Neuronal stem cell (in vitro differentiated cells): ENCODE measurements around the gene PLXNA3.

ENCODE experiments used
- DNase-seq: peaks from one replicate; pipeline ENCODE4 v3.0.0-alpha.2; 2013; ENCODE audit warnings: low spot score
- H2AFZ ChIP-seq: one replicate; pipeline ENCODE4 v1.6.1; 2013; ENCODE audit warnings: mild to moderate bottlenecking, low read length, inconsistent platforms
- H2AK5ac ChIP-seq: 2 replicates; pipeline ENCODE4 v1.6.1; 2013; ENCODE audit warnings: low read depth, mild to moderate bottlenecking, inconsistent platforms, low read length, moderate library complexity, mixed read lengths
- H2BK120ac ChIP-seq: 2 replicates; pipeline ENCODE4 v1.6.1; 2013; ENCODE audit warnings: low read depth, mild to moderate bottlenecking, inconsistent platforms, low read length, moderate library complexity, mixed read lengths
- H2BK12ac ChIP-seq: one replicate; pipeline ENCODE4 v1.6.1; 2013; ENCODE audit warnings: low read length, inconsistent platforms
- H2BK15ac ChIP-seq: 2 replicates; pipeline ENCODE4 v1.6.1; 2013; ENCODE audit warnings: mild to moderate bottlenecking, low read length, inconsistent platforms, mixed read lengths
- H2BK5ac ChIP-seq: one replicate; pipeline ENCODE4 v1.6.1; 2013; ENCODE audit warnings: inconsistent platforms, mild to moderate bottlenecking, low read length, moderate library complexity
- H3K14ac ChIP-seq: one replicate; pipeline ENCODE4 v1.6.1; 2013; ENCODE audit warnings: low read length, inconsistent platforms
- H3K18ac ChIP-seq: 2 replicates; pipeline ENCODE4 v1.6.1; 2013; ENCODE audit warnings: low read length, inconsistent platforms
- H3K23ac ChIP-seq: 2 replicates; pipeline ENCODE4 v1.6.1; 2013; ENCODE audit warnings: low read depth, mild to moderate bottlenecking, mixed read lengths, low read length, inconsistent platforms; ENCODE audit not compliant: poor library complexity
- H3K27ac ChIP-seq: replicated peaks from 3 replicates; pipeline ENCODE4 v1.5.1; 2013; ENCODE audit warnings: low read length, inconsistent platforms
- H3K27me3 ChIP-seq, 3 experiments: 2 replicates each; pipeline ENCODE4 v1.6.1; 2013; ENCODE audit warnings: low read length in 3 of 3, mild to moderate bottlenecking in 2 of 3, inconsistent platforms in 1 of 3, low read depth in 1 of 3, mixed read lengths in 1 of 3, moderate library complexity in 1 of 3; ENCODE audit not compliant: control insufficient read depth in 3 of 3, insufficient read depth in 3 of 3
- H3K36me3 ChIP-seq, 2 donors: replicated peaks in 1 of 2; 2 replicates each; pipeline ENCODE4 v1.6.1; 2013; ENCODE audit warnings: low read length in 2 of 2; ENCODE audit not compliant: control insufficient read depth in 2 of 2, insufficient read depth in 2 of 2
- H3K4ac ChIP-seq: 2 replicates; pipeline ENCODE4 v1.6.1; 2013; ENCODE audit warnings: inconsistent platforms, mild to moderate bottlenecking, low read length, moderate library complexity
- H3K4me1 ChIP-seq, 2 donors: 1 replicate in 1 of 2; 2 replicates in 1 of 2; pipeline ENCODE4 v1.6.1; 2013; ENCODE audit warnings: low read length in 2 of 2, low read depth in 1 of 2; ENCODE audit not compliant: control insufficient read depth in 2 of 2, insufficient read depth in 1 of 2
- H3K4me2 ChIP-seq: one replicate; pipeline ENCODE4 v1.6.1; 2013; ENCODE audit warnings: mild to moderate bottlenecking, low read length, inconsistent platforms; ENCODE audit not compliant: insufficient read depth, poor library complexity, severe bottlenecking
- H3K4me3 ChIP-seq, 2 donors: 2 replicates each; pipeline ENCODE4 v1.5.1; 2013; ENCODE audit warnings: low read length in 2 of 2, mild to moderate bottlenecking in 2 of 2, inconsistent platforms in 1 of 2, moderate library complexity in 1 of 2
- H3K79me1 ChIP-seq: one replicate; pipeline ENCODE4 v1.6.1; 2013; ENCODE audit warnings: low read depth, mild to moderate bottlenecking, inconsistent platforms, low read length, moderate library complexity
- H3K9ac ChIP-seq: one replicate; pipeline ENCODE4 v1.6.1; 2013; ENCODE audit warnings: mild to moderate bottlenecking, low read depth, low read length, inconsistent platforms; ENCODE audit not compliant: poor library complexity
- H3K9me3 ChIP-seq, 2 donors: replicated peaks in 1 of 2; 2 replicates each; pipeline versions ENCODE3 to v1.6.1; 2013; ENCODE audit warnings: low read length in 2 of 2, mild to moderate bottlenecking in 2 of 2, inconsistent platforms in 1 of 2, low read depth in 1 of 2, mixed read lengths in 1 of 2, moderate library complexity in 1 of 2; ENCODE audit not compliant: control insufficient read depth in 2 of 2, insufficient read depth in 1 of 2
- H4K8ac ChIP-seq: one replicate; pipeline ENCODE4 v1.6.1; 2013; ENCODE audit warnings: low read depth, mild to moderate bottlenecking, inconsistent platforms, low read length, moderate library complexity
- H4K91ac ChIP-seq: one replicate; pipeline ENCODE4 v1.6.1; 2013; ENCODE audit warnings: low read length, low read depth, mild to moderate bottlenecking, inconsistent platforms; ENCODE audit not compliant: poor library complexity
- WGBS, 2 donors: extraction: QIAGEN DNeasy Blood & Tissue Kit; methylation state at CpG; one replicate each; pipeline ENCODE4 v1.1.7; 2013; ENCODE audit warnings: missing lambda C conversion rate in 2 of 2, mixed read lengths in 1 of 2; ENCODE audit not compliant: insufficient read length in 2 of 2, insufficient replicate concordance in 1 of 2; ENCODE audit errors: extremely low coverage in 2 of 2; 5-methylcytosine and 5-hydroxymethylcytosine counted together

Gene PLXNA3

GRCh38 chrX:154478728-154479622 is 20.9 kb downstream of the PLXNA3 start, which contains the start of gene LAGE3:
TSS of gene LAGE3 (minus strand) at chrX:154479281. CDS start at chrX:154478915, 366 bp downstream.
- Histone ChIP-seq H2BK15ac (no peak within 1 kb of the TSS), H2AK5ac (no peak within 1 kb of the TSS), H3K18ac (peak within 1 kb of the TSS; percentile 64), H2BK5ac (no peak within 1 kb of the TSS), H3K4me1 (peaks cover 2 to 6% of the 10 kb centered on the region in 2 donors), H3K23ac (peak within 1 kb of the TSS; percentile 65), H3K27me3 (peaks cover 0 to 16% (median 0%) of the 10 kb centered on the region in 3 experiments), H2AFZ (peak within 1 kb of the TSS; percentile 87), H3K27ac (no peak within 1 kb of the TSS), H4K91ac (no peak within 1 kb of the TSS), H2BK120ac (no peak within 1 kb of the TSS), H3K9me3 (peaks cover 0 to 2% of the 10 kb centered on the region in 2 donors), H3K4me2 (peak within 1 kb of the TSS; percentile 54), H3K4me3 (peak within 1 kb of the TSS; percentile 54 to 83), H3K4ac (no peak within 1 kb of the TSS), H4K8ac (no peak within 1 kb of the TSS), H2BK12ac (no peak within 1 kb of the TSS), H3K9ac (no peak within 1 kb of the TSS), H3K79me1 (peaks cover 2% of the 10 kb centered on the region), H3K36me3 (peaks cover 1 to 2% of the 10 kb centered on the region in 2 donors), H3K14ac (no peak within 1 kb of the TSS)
- peak; percentile 78 for DNase-seq
- WGBS, 2 donors, result no CpG with 5 or more reads among the region's 85 CpGs

- Histone ChIP-seq H4K91ac (no peak overlapping the region), H2BK5ac (no peak overlapping the region), H2BK12ac (no peak overlapping the region), H3K14ac (no peak overlapping the region), H2AFZ (no peak overlapping the region), H3K9ac (no peak overlapping the region), H3K36me3 (peaks cover 0 to 6% of the 10 kb centered on the region in 2 donors), H3K27me3 (peaks cover 0 to 16% (median 0%) of the 10 kb centered on the region in 3 experiments), H2BK120ac (no peak overlapping the region), H3K4me2 (no peak overlapping the region), H3K9me3 (peaks cover 0 to 2% of the 10 kb centered on the region in 2 donors), H3K4me3 (no peak overlapping the region), H2BK15ac (no peak overlapping the region), H2AK5ac (no peak overlapping the region), H3K23ac (no peak overlapping the region), H3K18ac (no peak overlapping the region), H3K27ac (no peak overlapping the region), H3K79me1 (peaks cover 9% of the 10 kb centered on the region), H3K4ac (no peak overlapping the region), H4K8ac (no peak overlapping the region), H3K4me1 (peaks cover 2 to 6% of the 10 kb centered on the region in 2 donors)
- WGBS, 2 donors, result no CpG with 5 or more reads among the region's 5 CpGs
- no peak for DNase-seq
These were observed 23.1 kb downstream of the PLXNA3 start for GRCh38 chrX:154481195-154481594.

DNA sequence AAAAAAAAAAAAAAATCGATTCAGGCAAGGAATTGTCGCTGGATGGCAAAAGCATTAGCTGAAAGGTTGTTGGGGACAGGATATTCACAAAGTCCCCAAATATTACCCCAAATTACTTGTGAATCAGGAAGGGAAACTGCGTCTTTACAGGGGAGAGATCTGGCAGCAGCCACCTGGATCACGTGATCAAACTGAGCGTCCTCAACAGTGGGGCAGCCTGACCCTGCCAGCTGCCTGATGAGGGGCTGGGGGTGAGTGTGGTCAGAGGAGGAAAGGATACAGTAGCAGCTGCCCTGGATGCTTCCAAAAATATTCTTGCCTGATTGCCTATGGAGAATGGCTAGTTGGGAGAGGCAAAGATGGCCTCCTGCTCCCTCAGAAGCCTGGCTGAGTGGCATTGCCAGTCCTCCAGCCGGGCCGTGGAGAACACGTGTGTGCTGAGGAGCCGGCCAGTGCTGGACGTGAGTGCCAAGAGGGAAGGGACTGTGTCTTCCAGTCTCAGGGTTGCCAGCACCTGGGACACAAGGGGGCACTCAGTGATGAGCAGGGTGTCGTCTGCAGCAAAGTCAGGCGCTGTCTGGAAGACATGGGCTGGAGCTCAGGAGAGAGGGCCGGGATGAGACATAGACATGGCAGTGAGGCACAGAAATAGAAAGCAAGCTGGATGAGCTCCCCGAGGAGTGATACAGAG is 24.0 kb downstream of the PLXNA3 start:
- peaks cover 2 to 6% of the 10 kb centered on the region in 2 donors for H3K4me1 ChIP-seq
- no peak overlapping the region for H3K4me3 ChIP-seq
- no peak overlapping the region for H2BK15ac ChIP-seq
- no peak overlapping the region for H3K4me2 ChIP-seq
- H3K9ac ChIP-seq, result no peak overlapping the region
- H3K27ac ChIP-seq, result no peak overlapping the region
- peak overlapping the region; percentile 77 for H2AFZ ChIP-seq
- no peak overlapping the region for H3K14ac ChIP-seq
- no peak overlapping the region for H2BK5ac ChIP-seq
- H4K91ac ChIP-seq, result no peak overlapping the region
- H3K23ac ChIP-seq, result no peak overlapping the region
- peaks cover 9% of the 10 kb centered on the region for H3K79me1 ChIP-seq
- peaks cover 0 to 3% of the 10 kb centered on the region in 2 donors for H3K36me3 ChIP-seq
- peaks cover 0 to 11% (median 0%) of the 10 kb centered on the region in 3 experiments for H3K27me3 ChIP-seq
- H3K4ac ChIP-seq, result no peak overlapping the region
- no peak overlapping the region for H2AK5ac ChIP-seq
- H4K8ac ChIP-seq, result no peak overlapping the region
- no peak overlapping the region for H3K18ac ChIP-seq
- H2BK12ac ChIP-seq, result no peak overlapping the region
- H3K9me3 ChIP-seq, result no peaks in the 10 kb centered on the region
- WGBS, 2 donors, result no CpG with 5 or more reads among the region's 14 CpGs
- no peak for DNase-seq
- no peak overlapping the region for H2BK120ac ChIP-seq

DNA sequence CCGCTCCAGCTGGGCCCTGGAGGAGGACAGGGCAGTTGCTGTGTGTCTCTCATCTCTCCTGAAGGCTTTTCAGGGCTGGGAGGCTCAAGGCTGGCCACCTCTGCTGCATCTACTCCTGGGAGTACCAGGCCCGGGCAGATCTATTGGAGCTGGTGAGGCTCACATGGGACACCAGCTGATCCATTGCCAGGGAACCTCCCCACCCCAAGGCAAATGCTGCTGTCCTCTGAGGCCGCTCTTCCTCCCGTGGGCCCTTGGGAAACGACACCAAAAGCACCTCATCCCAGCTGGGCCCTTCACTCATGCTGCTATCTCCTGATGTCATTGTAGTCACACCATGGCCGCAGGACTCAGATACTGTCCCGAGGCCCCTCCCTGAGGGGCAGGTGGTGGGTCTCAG is 24.7 kb downstream of the PLXNA3 start:
- no peaks in the 10 kb centered on the region for H3K9me3 ChIP-seq
- H3K79me1 ChIP-seq, result peaks cover 9% of the 10 kb centered on the region
- H3K27ac ChIP-seq, result no peak overlapping the region
- H3K9ac ChIP-seq, result peak overlapping the region; percentile 70
- no peak overlapping the region for H2AK5ac ChIP-seq
- H3K18ac ChIP-seq, result no peak overlapping the region
- no peak overlapping the region for H2BK120ac ChIP-seq
- peaks cover 0 to 10% (median 0%) of the 10 kb centered on the region in 3 experiments for H3K27me3 ChIP-seq
- H3K4me3 ChIP-seq, result no peak overlapping the region
- H2BK5ac ChIP-seq, result no peak overlapping the region
- H4K8ac ChIP-seq, result no peak overlapping the region
- peaks cover 3 to 5% of the 10 kb centered on the region in 2 donors for H3K36me3 ChIP-seq
- DNase-seq, result no peak
- H3K4ac ChIP-seq, result no peak overlapping the region
- peak overlapping the region; percentile 77 for H2AFZ ChIP-seq
- no peak overlapping the region for H4K91ac ChIP-seq
- no peak overlapping the region for H2BK15ac ChIP-seq
- H3K14ac ChIP-seq, result no peak overlapping the region
- peaks cover 2 to 5% of the 10 kb centered on the region in 2 donors for H3K4me1 ChIP-seq
- no CpG with 5 or more reads among the region's 7 CpGs for WGBS, 2 donors
- no peak overlapping the region for H2BK12ac ChIP-seq
- no peak overlapping the region for H3K23ac ChIP-seq
- no peak overlapping the region for H3K4me2 ChIP-seq
